Neural progenitor cell (in vitro differentiated cells): ENCODE data around the gene VSIG10L.

Experiments used
- CTCF ChIP-seq: fragments of 200-600 bp; sonication (generic); IDR thresholded peaks from 2 replicates; pipeline ENCODE4 v1.5.1; 2017; ENCODE audit warnings: antibody characterized with exemption, mild to moderate bottlenecking
- EZH2 ChIP-seq: fragments of 200-600 bp; sonication (generic); IDR thresholded peaks from 2 replicates; pipeline ENCODE4 v1.6.1; 2017; ENCODE audit warnings: antibody characterized with exemption, mild to moderate bottlenecking, moderate library complexity

- TF ChIP-seq CTCF (no peak), EZH2 (no peak)
These were observed 23.4 kb upstream of the VSIG10L start for GRCh38 chr19:51365211-51365964.
